C1 segment of cervical spinal cord (tissue), 14 donors: ENCODE data around the gene MUC3A.
"Not testable (repeated sequence)": the region's sequence is repeated elsewhere in the genome, so short reads cannot be mapped to it uniquely, and the experiment has no call there.

Source experiments
- DNase-seq, 14 donors: peaks; one replicate each; lab custom pipeline; 2025; lab: John Stamatoyannopoulos, UW

MUC3A gene

DNA sequence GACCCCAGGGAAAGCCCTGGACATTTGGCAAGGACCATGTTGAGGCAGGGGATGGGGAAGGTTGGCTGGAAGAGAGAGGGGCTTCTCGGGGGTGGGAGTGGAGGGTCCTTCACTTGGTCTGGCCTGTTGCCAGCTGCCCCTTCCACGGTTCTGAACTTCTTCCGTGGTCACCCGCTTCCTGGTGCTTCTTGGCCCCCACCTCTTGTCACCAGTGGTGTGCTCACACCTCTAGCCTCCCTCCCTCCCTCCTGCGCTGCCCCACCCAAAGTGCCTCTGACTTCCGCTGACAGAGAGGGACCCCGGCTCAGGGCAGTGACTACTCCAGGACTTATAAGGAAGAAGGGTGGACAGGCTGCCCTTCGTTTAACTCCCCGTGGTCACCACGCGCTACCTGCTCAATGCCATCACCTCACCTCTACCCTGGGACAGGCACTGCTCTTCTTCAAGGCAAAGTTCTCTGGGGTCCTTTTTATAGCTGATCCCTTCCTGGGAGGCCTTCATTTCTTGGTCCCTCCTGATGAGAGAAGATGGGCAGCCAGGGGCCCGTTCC lies 19.8 kb downstream of the MUC3A start, which contains the start of gene MUC12:
Gene MUC12, plus strand, starts transcription at position 500 of the 550 bp plus-strand sequence. CDS start 58 bp downstream, outside the sequence.
- no peak for DNase-seq

DNA sequence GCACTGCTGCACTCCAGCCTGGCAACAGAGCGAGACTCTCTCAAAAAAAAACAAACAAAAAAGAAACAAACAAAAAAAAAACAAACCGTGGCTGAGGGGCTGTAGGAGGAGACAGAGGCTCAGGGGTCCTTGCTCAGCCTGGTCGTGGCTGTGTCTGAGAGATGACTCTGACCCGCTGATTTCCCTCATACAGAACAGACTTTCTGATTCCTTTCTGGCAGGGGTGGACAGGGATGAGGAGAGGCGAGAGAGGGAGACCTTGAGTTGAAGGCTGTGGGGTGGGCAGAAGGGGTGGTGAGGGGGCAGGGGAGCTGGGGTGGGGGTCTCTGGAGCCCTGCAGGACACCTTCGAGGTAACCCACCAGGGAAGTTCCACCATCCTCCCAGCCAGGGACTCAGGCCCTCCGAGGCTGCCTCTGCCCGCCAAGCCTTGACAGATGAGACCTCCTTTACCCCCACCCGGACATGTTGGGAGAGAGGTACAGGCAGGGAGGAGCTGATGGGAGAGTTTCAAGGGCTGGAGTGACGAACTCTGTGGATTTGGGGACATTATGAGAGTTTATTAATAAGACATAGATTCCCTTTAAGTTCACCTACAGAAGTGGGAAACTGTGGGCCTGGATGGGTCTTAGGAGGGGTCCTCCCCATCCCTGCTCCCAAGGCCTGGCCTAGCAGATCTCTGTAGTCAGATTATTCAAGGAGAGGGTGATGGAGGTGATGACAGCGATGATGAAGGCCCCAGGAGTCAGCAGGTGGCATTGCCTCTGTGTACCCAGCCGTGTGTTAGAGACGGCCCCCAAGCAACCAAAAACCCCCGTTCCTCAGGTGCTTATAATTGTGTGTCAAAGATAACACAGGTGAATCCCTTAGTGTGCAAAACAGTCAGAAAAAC lies 22.0 kb downstream of the MUC3A start:
- DNase-seq, result no peak

- no peak for DNase-seq
Measured at GRCh38 chr7:100972002-100972347, 22.6 kb downstream of the MUC3A start.

GRCh38 chr7:100974021-100974420 lies 24.7 kb downstream of the MUC3A start:
- DNase-seq, result no peak

- no peak for DNase-seq
Measured at GRCh38 chr7:100975371-100975821, 26.1 kb downstream of the MUC3A start.

- DNase-seq, result no peak
Measured at GRCh38 chr7:100978300-100978699, 29.0 kb downstream of the MUC3A start.

- no peak for DNase-seq
Measured at GRCh38 chr7:100983451-100984187, 34.3 kb downstream of the MUC3A start.

GRCh38 chr7:100984241-100984918 lies 35.0 kb downstream of the MUC3A start:
- not testable (repeated sequence) for DNase-seq

- DNase-seq, result not testable (repeated sequence)
Measured at GRCh38 chr7:100985033-100985797, 35.9 kb downstream of the MUC3A start.

DNA sequence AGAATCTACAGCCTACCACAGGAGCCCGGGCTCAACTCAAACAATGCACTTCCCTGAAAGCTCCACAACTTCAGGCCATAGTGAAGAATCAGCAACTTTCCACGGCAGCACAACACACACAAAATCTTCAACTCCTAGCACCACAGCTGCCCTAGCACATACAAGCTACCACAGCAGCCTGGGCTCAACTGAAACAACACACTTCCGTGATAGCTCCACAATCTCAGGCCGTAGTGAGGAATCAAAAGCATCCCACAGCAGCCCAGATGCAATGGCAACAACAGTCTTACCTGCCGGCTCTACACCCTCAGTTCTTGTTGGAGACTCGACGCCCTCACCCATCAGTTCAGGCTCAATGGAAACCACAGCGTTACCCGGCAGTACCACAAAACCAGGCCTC lies 42.3 kb downstream of the MUC3A start:
- no peak for DNase-seq

- DNase-seq, result not testable (repeated sequence)
Measured at GRCh38 chr7:100992280-100992679, 42.9 kb downstream of the MUC3A start.

- DNase-seq, result not testable (repeated sequence)
Measured at GRCh38 chr7:100994671-100995070, 45.3 kb downstream of the MUC3A start.

DNA sequence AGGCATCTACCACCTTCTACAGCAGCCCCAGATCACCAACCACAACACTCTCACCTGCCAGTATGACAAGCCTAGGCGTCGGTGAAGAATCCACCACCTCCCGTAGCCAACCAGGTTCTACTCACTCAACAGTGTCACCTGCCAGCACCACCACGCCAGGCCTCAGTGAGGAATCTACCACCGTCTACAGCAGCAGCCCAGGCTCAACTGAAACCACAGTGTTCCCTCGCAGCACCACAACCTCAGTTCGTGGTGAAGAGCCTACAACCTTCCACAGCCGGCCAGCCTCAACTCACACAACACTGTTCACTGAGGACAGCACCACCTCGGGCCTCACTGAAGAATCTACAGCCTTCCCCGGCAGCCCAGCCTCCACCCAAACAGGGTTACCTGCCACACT lies 49.2 kb downstream of the MUC3A start:
- DNase-seq, result not testable (repeated sequence)

DNA sequence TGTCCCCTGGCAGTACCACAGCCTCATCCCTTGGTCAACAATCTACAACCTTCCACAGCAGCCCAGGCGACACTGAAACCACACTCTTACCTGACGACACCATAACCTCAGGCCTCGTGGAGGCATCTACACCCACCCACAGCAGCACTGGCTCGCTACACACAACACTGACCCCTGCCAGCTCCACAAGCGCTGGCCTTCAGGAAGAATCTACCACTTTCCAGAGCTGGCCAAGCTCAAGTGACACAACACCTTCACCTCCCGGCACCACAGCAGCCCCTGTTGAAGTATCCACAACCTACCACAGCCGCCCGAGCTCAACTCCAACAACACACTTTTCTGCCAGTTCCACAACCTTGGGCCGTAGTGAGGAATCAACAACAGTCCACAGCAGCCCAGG lies 50.0 kb downstream of the MUC3A start:
- not testable (repeated sequence) for DNase-seq

DNA sequence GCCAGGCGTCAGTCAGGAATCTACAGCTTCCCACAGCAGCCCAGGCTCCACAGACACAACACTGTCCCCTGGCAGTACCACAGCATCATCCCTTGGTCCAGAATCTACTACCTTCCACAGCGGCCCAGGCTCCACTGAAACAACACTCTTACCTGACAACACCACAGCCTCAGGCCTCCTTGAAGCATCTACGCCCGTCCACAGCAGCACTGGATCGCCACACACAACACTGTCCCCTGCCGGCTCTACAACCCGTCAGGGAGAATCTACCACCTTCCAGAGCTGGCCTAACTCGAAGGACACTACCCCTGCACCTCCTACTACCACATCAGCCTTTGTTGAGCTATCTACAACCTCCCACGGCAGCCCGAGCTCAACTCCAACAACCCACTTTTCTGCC lies 50.7 kb downstream of the MUC3A start:
- not testable (repeated sequence) for DNase-seq

DNA sequence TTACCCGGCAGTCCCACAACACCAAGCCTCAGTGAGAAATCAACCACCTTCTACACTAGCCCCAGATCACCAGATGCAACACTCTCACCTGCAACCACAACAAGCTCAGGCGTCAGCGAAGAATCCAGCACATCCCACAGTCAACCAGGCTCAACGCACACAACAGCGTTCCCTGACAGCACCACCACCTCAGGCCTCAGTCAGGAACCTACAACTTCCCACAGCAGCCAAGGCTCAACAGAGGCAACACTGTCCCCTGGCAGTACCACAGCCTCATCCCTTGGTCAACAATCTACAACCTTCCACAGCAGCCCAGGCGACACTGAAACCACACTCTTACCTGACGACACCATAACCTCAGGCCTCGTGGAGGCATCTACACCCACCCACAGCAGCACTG lies 53.0 kb downstream of the MUC3A start:
- not testable (repeated sequence) for DNase-seq

GRCh38 chr7:101007361-101007760 lies 58.0 kb downstream of the MUC3A start:
- not testable (repeated sequence) for DNase-seq

DNA sequence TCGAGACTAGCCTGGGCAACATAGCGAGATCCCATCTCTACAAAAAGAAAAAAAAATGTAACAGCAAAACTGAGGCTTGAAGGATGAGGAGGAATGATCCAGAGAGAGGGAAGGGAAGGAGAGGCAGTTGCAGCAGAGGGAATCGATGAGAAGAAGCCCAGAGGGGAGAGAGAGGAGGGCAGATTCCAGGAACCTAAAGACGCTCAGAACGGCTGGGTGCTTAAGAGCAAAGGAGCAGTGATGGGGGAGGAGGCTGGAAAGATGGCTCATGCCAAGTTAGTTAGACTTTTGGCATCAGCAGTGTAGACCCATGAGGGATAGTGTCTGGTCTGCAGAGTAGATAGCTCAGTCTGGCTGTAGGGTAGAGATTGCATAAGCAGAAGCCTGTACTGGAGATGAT lies 60.3 kb downstream of the MUC3A start:
- DNase-seq, result no peak

GRCh38 chr7:101012931-101013330 lies 63.6 kb downstream of the MUC3A start:
- no peak for DNase-seq

GRCh38 chr7:101015626-101016025 lies 66.3 kb downstream of the MUC3A start:
- no peak for DNase-seq
